ENCODE measurements around the gene ITGB4.

Gene ITGB4

DNA sequence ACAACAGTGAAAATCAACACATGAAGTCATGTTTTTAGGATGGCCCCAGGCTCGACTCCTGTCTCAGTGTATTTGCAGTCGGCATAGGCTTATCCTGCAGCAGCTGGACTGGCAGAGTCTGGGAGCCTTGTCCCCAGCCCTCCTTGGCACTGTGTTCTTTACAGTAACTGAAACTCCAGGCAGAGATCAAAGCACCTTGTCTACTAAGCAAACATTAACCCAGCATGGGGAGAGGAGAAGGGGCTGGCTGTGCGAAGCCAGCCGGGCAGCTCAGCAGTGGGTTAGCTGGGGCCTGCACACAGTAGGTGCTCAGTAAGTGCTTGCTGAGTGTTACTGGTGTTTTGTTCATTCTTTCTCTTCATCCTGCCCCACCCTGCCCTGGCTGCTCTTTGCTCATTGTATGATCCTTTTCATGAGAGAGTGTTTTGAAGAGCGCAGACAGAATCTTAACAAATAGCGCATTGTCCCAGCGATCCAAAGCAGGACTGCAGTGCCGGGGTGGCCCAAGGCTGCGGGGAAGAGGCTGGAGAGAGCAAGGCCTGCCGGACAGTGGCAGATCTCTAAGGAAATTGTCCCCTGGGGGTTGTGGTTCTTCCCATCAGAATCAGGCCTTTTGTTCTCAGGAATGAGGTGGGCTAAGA lies 23.5 kb upstream of the ITGB4 start:
- no peak for DNase-seq (ENCODE audit: low spot score)

DNA sequence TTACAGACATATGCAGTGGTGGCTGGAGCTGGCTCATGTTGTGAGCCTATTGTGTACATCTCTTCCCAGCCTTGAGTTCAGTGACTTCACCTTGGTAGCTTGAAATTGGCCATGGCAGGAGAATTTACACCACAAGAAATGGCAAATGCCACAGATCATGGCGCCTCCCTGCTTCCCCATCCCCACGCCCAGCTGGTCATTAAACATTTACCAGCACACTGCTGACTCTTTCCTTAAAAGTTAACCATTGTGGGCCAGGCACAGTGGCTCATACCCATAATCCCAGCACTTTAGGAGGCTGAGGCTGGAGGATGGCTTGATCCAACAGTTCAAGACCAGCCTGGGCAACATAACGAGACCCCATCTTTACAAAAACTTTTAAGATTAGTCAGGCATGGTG lies 22.6 kb upstream of the ITGB4 start:
- no peak for DNase-seq (ENCODE audit: low spot score)

DNA sequence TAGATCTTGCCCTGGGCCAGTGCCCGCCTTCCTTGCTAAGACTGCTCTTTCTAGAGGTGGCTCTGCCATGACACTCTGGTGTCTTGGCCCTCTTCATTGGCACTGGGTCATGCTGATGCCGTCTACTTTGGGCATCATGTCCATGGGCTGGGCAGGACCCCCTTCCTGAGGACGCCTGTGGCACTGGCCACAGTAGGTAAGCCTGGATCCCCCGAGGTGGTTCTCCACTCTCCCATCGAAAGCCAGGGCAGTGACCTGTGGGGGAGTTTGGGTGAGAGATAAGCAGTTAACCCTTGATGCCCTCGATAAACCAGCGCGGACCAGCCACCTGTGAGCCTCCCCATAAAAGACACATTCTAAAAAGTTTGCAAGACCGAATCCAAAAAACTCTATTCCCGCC lies 20.0 kb upstream of the ITGB4 start:
- DNase-seq (ENCODE audit: low spot score): no peak

DNA sequence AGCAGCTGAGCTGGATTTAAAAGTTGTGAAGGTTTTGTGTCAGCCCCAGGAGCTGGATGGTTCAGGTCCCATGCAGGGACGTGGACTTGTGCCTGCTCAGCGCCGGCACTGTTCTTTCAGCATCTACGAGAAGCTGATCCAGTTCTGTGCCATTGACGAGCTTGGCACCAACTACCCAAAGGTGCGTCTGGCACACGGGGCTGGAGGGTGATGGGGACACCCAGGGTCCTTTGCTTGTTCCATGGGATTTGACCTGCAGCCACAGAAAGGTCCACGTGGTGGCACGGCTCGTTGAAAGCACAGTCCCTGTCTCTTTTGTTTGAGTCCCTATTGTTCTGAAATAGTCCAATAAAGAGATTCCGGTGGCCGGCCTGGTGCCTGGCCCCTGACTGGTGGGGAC lies 18.1 kb upstream of the ITGB4 start:
- DNase-seq (ENCODE audit: low spot score): no peak

DNA sequence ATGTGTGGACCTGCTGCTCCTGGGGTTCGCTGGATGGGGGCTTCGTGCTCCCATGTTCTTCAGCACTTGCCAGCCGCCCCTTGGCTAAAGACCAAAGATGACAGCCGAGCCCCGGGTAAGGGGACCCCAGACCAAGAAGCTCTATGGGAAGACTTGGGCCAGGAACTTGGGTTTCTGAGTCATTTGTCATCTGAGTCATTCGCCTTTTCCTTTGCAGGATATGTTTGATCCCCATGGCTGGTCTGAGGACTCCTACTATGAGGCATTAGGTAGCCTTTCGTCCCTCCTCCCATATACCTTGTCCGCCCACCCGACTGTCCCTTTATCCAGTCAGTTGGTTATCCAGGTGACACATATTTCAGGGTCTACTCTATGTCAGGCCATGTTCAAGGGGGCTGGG lies 17.7 kb upstream of the ITGB4 start:
- no peak for DNase-seq (ENCODE audit: low spot score)

DNA sequence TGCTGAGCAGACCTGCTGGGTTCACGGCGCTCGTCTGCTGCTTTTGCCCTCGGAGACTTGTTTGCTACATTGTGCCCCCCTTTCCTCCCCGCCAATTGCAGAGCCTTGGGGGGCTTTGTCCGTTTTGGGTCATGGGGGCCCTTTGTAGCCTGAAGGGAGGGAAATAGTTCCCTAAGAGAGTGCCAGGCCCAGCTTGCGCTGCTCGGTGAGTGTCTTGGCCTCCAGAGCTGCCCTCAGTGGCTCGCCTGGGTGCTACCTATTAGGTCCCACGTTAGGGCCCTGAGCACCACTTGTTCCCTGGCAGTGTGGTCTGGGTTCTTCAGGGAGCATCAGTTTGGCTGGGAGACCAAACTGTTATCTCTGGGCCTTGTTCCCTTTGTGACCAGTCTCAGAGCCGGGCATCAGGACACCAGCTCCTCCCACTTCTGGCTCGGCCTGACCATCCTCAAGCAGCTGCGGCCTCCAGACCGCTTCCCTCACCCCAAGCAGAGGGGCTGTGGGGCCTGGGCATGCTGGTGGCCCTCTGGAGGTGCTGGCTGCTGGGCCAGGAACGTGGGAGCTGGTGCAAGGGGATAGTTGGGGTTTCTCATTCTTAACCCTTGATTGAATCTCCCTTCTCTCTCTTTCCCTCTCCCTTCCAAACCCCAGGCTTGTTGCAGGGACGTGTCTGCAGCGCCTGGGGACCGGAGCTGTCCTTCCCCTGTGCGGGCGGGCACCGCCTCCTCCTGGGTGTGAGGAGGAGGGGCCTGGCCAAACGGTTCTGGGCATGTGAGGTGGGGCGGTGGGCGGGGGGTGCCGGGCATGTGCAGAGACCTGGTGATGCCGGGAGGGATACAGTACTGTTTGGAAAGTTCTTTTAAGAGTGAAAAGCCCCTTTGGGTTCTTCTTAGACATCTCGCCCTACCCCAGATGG lies 16.0 kb upstream of the ITGB4 start:
- DNase-seq (ENCODE audit: low spot score): no peak

DNA sequence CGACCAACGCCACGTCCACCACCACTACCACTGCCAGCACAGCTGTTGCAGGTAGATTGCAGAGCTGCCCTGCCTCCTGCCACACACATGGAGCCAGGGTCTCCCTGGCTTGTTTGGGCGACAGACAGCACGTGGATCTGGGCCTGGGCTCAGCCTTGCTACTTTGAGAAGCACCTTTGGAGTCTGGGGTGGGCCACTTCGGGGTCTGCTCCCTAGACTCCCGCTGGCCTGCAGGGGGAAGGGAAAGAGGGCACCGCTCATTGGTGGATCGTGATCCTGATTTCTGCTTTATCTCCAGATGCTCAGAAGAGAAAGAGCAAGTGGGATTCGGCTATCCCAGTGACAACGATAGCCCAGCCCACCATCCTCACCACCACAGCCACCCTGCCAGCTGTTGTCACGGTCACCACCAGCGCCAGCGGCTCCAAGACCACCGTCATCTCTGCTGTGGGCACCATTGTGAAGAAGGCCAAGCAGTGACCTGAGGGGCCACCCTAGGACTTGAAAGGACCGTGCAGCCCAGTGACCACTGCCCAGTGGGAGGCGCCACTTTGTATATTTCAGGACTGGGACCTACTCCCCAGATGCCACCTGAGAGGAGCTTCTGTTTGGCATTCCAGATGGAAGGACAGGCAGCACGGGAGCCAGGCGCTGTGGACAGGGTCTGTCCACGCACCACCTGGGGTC lies 15.1 kb upstream of the ITGB4 start:
- DNase-seq (ENCODE audit: low spot score): no peak

GRCh38 chr17:75707079-75707571 lies 14.1 kb upstream of the ITGB4 start:
- DNase-seq (ENCODE audit: low spot score): no peak

GRCh38 chr17:75712446-75712845 lies 8.8 kb upstream of the ITGB4 start:
- DNase-seq (ENCODE audit: low spot score): no peak

- DNase-seq (ENCODE audit: low spot score): no peak
These were observed 1.5 kb upstream of the ITGB4 start for GRCh38 chr17:75719732-75720131.

GRCh38 chr17:75721463-75722011 lies 278 bp downstream of the ITGB4 start:
- DNase-seq (ENCODE audit: low spot score): no peak

GRCh38 chr17:75722076-75722475 lies 817 bp downstream of the ITGB4 start:
- no peak for DNase-seq (ENCODE audit: low spot score)

DNA sequence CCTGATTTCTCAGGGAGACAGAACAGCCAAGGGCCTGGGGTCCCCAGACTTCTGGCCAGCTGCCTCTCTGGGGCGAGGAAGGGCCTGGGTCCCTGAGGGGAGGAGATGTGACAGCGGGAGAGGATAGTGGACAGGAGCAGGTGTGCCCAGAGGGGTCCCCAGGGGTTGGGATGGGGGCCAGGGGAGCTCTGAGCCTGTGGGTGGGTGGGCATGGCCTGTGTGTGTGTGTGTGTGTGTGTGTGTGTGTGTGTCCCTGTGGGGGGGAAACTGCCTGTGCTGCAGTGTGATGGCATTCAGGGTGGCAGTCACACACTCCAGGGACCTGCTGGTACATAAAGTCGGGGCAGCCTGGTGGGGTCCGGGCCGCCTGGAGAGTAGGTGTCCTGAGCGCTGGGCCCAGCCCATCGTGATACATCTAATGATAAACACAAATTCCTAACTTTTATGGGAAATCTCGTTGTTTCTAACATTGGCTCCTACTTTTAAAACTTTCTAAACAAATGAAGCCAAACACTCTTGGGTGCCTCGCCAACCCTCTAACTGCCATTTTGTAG lies 1.4 kb downstream of the ITGB4 start:
- no peak for DNase-seq (ENCODE audit: low spot score)

DNA sequence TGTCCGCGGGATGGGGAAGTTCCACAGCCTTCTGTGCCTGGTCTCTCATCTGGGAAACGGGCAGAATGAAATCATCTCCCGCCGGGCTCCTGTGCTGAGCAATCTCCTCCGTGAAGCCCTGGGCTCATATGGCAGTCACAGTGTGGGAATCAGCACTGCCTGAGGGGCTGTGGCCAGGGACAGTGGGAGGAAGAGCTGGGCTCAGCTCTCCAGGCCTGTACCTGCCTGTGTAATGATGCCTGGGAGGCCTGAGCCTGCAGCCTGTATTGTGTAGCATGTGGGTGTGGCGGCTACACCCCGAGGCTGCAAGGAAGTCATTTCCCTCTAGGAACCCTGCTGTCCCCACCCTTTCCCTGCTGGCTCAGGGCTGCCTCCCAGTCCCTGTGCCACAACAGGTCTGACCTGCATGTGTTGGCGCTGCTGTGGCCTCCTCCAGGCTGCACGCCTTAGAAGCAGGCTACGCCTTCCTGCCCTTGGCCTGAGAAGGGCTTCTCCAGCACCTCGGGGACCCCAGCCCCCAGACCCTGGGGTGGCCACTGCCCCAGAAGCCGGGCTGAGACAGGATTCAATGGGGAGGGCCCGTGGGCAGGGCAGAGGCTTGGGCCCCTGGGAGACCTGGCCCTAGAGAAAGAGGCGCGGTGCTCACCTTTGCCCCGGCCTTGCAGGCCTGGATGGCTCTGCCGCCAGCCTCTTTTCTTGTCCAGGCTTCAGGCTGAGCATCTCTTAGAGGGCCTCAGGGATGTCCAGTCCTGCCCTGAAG lies 2.1 kb downstream of the ITGB4 start:
- DNase-seq (ENCODE audit: low spot score): no peak

- DNase-seq (ENCODE audit: low spot score): no peak
These were observed 3.1 kb downstream of the ITGB4 start for GRCh38 chr17:75724016-75725003.

DNA sequence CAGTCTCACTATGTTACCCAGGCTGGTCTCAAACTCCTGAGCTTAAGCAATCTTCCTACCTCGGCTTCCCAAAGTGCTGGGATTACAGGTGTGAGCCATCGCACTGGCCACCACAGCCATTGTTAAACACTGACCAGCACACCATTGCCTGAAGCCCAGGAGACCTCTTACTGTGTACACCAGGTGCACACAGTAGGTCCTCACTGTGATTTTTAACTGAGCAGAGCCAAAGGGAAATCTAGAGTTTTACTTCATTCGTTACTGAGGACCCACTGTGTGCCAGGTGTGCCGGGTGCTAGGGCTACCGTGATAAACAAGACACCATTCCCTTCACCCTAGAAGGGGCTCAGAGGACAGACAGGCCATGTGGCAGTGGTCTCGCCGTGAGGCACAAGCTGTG lies 4.2 kb downstream of the ITGB4 start:
- DNase-seq (ENCODE audit: low spot score): no peak

GRCh38 chr17:75727391-75727790 lies 6.1 kb downstream of the ITGB4 start:
- DNase-seq (ENCODE audit: low spot score): no peak

DNA sequence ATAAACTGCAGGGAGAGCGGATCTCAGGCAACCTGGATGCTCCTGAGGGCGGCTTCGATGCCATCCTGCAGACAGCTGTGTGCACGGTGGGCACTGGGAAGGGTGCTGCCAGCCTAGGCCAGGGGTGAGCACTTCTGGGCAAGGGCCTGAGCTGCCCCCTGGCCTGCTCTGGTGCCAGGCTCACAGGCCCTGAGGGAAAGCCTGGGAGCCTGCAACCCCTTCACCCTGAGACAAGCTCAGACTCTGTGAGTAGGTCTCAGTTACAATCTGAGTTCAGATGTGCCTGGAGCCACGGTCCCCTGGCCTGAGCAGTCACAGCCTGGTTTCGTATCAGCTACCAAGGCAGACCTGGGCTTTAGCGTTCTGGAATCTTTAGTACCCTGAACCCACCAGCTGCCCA lies 8.1 kb downstream of the ITGB4 start:
- no peak for DNase-seq (ENCODE audit: low spot score)

DNA sequence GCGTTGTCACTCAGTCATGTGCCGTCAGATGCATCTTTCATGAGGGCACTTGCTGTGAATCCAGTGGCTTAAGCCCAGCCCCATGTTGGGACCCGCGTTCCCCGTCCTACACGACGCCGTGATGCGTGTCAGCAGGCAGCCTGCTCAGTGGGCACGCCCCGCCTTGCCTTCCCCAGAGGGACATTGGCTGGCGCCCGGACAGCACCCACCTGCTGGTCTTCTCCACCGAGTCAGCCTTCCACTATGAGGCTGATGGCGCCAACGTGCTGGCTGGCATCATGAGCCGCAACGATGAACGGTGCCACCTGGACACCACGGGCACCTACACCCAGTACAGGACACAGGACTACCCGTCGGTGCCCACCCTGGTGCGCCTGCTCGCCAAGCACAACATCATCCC lies 8.8 kb downstream of the ITGB4 start:
- no peak for DNase-seq (ENCODE audit: low spot score)

DNA sequence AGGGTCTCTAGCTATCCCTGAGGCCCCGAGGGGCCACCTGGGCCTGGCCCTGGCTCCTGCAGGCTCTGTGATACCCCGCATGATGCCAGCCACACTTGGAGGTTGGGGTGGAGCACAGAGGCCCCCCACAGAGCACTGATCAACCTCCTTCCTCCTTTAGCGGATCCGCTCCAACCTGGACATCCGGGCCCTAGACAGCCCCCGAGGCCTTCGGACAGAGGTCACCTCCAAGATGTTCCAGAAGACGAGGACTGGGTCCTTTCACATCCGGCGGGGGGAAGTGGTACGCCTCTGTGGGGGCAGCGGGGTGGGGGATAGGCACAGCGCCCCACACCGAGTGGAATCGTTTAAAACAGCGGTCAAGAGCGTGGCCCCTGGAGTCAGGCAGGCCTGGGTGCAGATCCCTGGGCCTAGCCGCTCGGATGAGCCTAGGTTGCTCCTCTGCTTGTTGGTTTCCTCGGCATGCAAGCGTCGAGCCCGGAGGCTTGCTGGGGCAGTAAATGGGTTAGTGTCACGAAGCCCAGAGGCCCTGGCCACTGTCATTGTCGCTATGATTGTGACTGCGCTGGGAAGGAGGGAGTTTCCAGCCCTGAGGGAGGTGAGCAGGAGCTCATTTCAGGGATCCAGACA lies 9.9 kb downstream of the ITGB4 start:
- DNase-seq (ENCODE audit: low spot score): no peak
